Measurements from ENCODE around the gene JAG2.

- TF ChIP-seq CTCF (IDR thresholded peaks at IDR 0.05) (no peak), POLR2A (IDR thresholded peaks at IDR 0.05) (no peak)
These were observed 70.3 kb downstream of the JAG2 start for GRCh38 chr14:105098316-105098715.
